DMS53 (cell line): Measurements from ENCODE around the gene C8A.

Source experiments
- DNase-seq: peaks from one replicate; lab custom pipeline; 2025; lab: John Stamatoyannopoulos, UW

The C8A gene

GRCh38 chr1:56967355-56967754 lies 112.8 kb downstream of the C8A start:
- DNase-seq, result no peak
